Measurements from ENCODE around the gene UFSP1. TPM values are rescaled to one million over a fixed set of nuclear protein-coding genes. Genes with fewer than 3 reads are reported as not detected.

The UFSP1 gene
- total RNA-seq, 6 donors from 2014 or later, result 0.55 to 8.5 (median 4.8) TPM; not detected in 1

GRCh38 chr7:100894860-100895700 is 5.6 kb upstream of the UFSP1 start:
- DNase-seq, result peak in 1 of 2 donors; percentile 94
- Histone ChIP-seq H3K9me3 (no peaks in the 10 kb centered on the region), H3K27me3 (peaks cover 0 to 32% (median 22%) of the 10 kb centered on the region in 4 donors), H3K4me1 (peaks cover 34 to 43% (median 40%) of the 10 kb centered on the region in 4 donors), H3K27ac (peak overlapping the region in 1 of 4 donors; percentile 11), H3K4me3 (peak overlapping the region; percentile 35 to 53 (median 43)), H3K36me3 (no peaks in the 10 kb centered on the region)
- TF ChIP-seq CTCF (IDR thresholded peaks at IDR 0.05) (peak; percentile 76 to 90 (median 88)), POLR2AphosphoS5 (IDR thresholded peaks at IDR 0.05) (no peak), POLR2A (IDR thresholded peaks at IDR 0.05) (no peak), EP300 (IDR thresholded peaks at IDR 0.05) (no peak)
- WGBS, 2 donors, result 1% methylated on average over 21 of the region's 83 CpGs; no CpG with 5 or more reads in 1 of the 2 donors
- peak in 1 of 2 donors; percentile 45 for ATAC-seq (ENCODE audit: low FRiP score in 2 of 2)

- Histone ChIP-seq H3K27me3 (peaks cover 0 to 32% (median 22%) of the 10 kb centered on the region in 4 donors), H3K27ac (no peak overlapping the region), H3K36me3 (no peaks in the 10 kb centered on the region), H3K9me3 (no peaks in the 10 kb centered on the region), H3K4me3 (peak overlapping the region in 2 of 4 donors; percentile 50 to 53), H3K4me1 (peaks cover 34 to 49% (median 43%) of the 10 kb centered on the region in 4 donors)
- ATAC-seq (ENCODE audit: low FRiP score in 2 of 2) (no peak), DNase-seq (peak in 1 of 2 donors; percentile 76)
- 60 to 72% methylated on average over 21 to 25 of the region's 40 CpGs for WGBS, 2 donors
- TF ChIP-seq CTCF (IDR thresholded peaks at IDR 0.05), result no peak
- TF ChIP-seq POLR2A (IDR thresholded peaks at IDR 0.05), result no peak
- no peak for TF ChIP-seq POLR2AphosphoS5 (IDR thresholded peaks at IDR 0.05)
- no peak for TF ChIP-seq EP300 (IDR thresholded peaks at IDR 0.05)
These were observed 4.6 kb upstream of the UFSP1 start for GRCh38 chr7:100893910-100894721.

GRCh38 chr7:100893318-100893895 is 3.9 kb upstream of the UFSP1 start:
- no peak overlapping the region for H3K4me3 ChIP-seq
- DNase-seq, result peak in 1 of 2 donors; percentile 85
- no peak overlapping the region for H3K27ac ChIP-seq
- peaks cover 0 to 32% (median 22%) of the 10 kb centered on the region in 4 donors for H3K27me3 ChIP-seq
- ATAC-seq (ENCODE audit: low FRiP score in 2 of 2), result no peak
- H3K4me1 ChIP-seq, result peaks cover 42 to 56% (median 50%) of the 10 kb centered on the region in 4 donors
- TF ChIP-seq POLR2AphosphoS5 (IDR thresholded peaks at IDR 0.05), result no peak
- no peak for TF ChIP-seq CTCF (IDR thresholded peaks at IDR 0.05)
- TF ChIP-seq POLR2A (IDR thresholded peaks at IDR 0.05), result no peak
- TF ChIP-seq EP300 (IDR thresholded peaks at IDR 0.05), result no peak
- WGBS, 2 donors, result 92 to 94% methylated on average over 20 to 31 of the region's 32 CpGs
- H3K36me3 ChIP-seq, result peaks cover 0 to 3% (median under 1%) of the 10 kb centered on the region in 4 donors
- no peaks in the 10 kb centered on the region for H3K9me3 ChIP-seq

GRCh38 chr7:100892364-100893317 is 3.1 kb upstream of the UFSP1 start:
- Histone ChIP-seq H3K9me3 (no peaks in the 10 kb centered on the region), H3K27me3 (peaks cover 0 to 31% (median 20%) of the 10 kb centered on the region in 4 donors), H3K27ac (no peak overlapping the region), H3K4me1 (peaks cover 49 to 63% (median 58%) of the 10 kb centered on the region in 4 donors), H3K36me3 (peaks cover 0 to 10% (median 4%) of the 10 kb centered on the region in 4 donors), H3K4me3 (no peak overlapping the region)
- no peak for ATAC-seq (ENCODE audit: low FRiP score in 2 of 2)
- peak in 1 of 2 donors; percentile 75 for DNase-seq
- WGBS, 2 donors, result 92 to 95% methylated on average over 28 to 44 of the region's 44 CpGs
- TF ChIP-seq CTCF (IDR thresholded peaks at IDR 0.05), result no peak
- TF ChIP-seq POLR2AphosphoS5 (IDR thresholded peaks at IDR 0.05), result no peak
- no peak for TF ChIP-seq EP300 (IDR thresholded peaks at IDR 0.05)
- TF ChIP-seq POLR2A (IDR thresholded peaks at IDR 0.05), result no peak
